B cell (primary cell): ENCODE measurements around the gene DCD. TPM values are rescaled to one million over a fixed set of nuclear protein-coding genes. Genes with fewer than 3 reads are reported as not detected.
A peak's percentile ranks its signal among the peaks of the same experiment; 100 is the strongest.

Experiments
- ATAC-seq: fragments of 200-7000 bp; cut with Tn5 transposase; one replicate; pipeline ENCODE4 v1.10.0; 2021; ENCODE audit warnings: low read depth, mild to moderate bottlenecking, moderate number of reproducible peaks, moderate library complexity
- CTCF ChIA-PET: fragments of 350-600 bp; sonication (Branson Sonifier 250); formaldehyde crosslinking; loops from one replicate; lab custom pipeline; 2021; ENCODE audit warnings: antibody characterized with exemption, inconsistent platforms; lab: Charles Lee
- POLR2A ChIA-PET: fragments of 350-600 bp; sonication (Branson Sonifier 250); formaldehyde crosslinking; loops from one replicate; lab custom pipeline; 2021; ENCODE audit warnings: antibody characterized with exemption; lab: Charles Lee
- DNase-seq: peaks from one replicate; pipeline ENCODE4 v3.0.0; 2013
- H2AFZ ChIP-seq: 2 replicates; pipeline ENCODE4 v1.6.1; 2012; ENCODE audit warnings: mild to moderate bottlenecking, low read depth, low read length; ENCODE audit not compliant: insufficient read depth, poor library complexity, severe bottlenecking
- H3K27ac ChIP-seq, 2 donors: 1 replicate in 1 of 2; 2 replicates in 1 of 2; pipeline ENCODE4 v1.5.1; 2012 to 2013; ENCODE audit warnings: low read length in 2 of 2, mild to moderate bottlenecking in 2 of 2, moderate library complexity in 1 of 2
- H3K27me3 ChIP-seq, 4 experiments: fragments of 200-600 bp in 1 of 4; sonication (generic) in 1 of 4; replicated peaks in 1 of 4; 1 replicate in 2 of 4; 2 replicates in 2 of 4; pipeline versions ENCODE4 v1.6.1 to v1.7.0; 2013 to 2016; ENCODE audit warnings: low read length in 3 of 4, mild to moderate bottlenecking in 2 of 4, mixed read lengths in 1 of 4, moderate library complexity in 1 of 4; ENCODE audit not compliant: insufficient read depth in 4 of 4, control insufficient read depth in 3 of 4; ENCODE audit errors: control extremely low read depth in 1 of 4
- H3K36me3 ChIP-seq, 2 experiments: replicated peaks in 1 of 2; 1 replicate in 1 of 2; 2 replicates in 1 of 2; pipeline versions ENCODE4 v1.6.1 to v1.7.1; 2013; ENCODE audit warnings: low read length in 1 of 2; ENCODE audit not compliant: insufficient read depth in 2 of 2, control insufficient read depth in 1 of 2; ENCODE audit errors: control extremely low read depth in 1 of 2, extremely low read depth in 1 of 2
- H3K4me1 ChIP-seq, 2 donors: fragments of 200-600 bp in 1 of 2; sonication (generic) in 1 of 2; 1 replicate in 1 of 2; 2 replicates in 1 of 2; pipeline versions ENCODE4 v1.5.1 to v1.6.1; 2013 to 2017; ENCODE audit warnings: low read length in 2 of 2; ENCODE audit not compliant: control insufficient read depth in 2 of 2, insufficient read depth in 2 of 2
- H3K4me2 ChIP-seq: replicated peaks from 2 replicates; pipeline ENCODE3; 2012; ENCODE audit warnings: mild to moderate bottlenecking, low read depth, low read length; ENCODE audit not compliant: poor library complexity, severe bottlenecking
- H3K4me3 ChIP-seq, 5 experiments: fragments of 200-600 bp in 1 of 5; sonication (generic) in 1 of 5; 1 replicate in 3 of 5; 2 replicates in 2 of 5; pipeline versions ENCODE4 v1.5.1 to v1.7.0; 2011 to 2016; ENCODE audit warnings: low read length in 4 of 5, mild to moderate bottlenecking in 4 of 5, low read depth in 2 of 5, control low read depth in 1 of 5, moderate library complexity in 1 of 5; ENCODE audit not compliant: insufficient read depth in 1 of 5; ENCODE audit errors: control extremely low read depth in 1 of 5, extremely low read depth in 1 of 5
- H3K79me2 ChIP-seq: fragments of 200-600 bp; sonication (generic); one replicate; pipeline ENCODE4 v1.6.0; 2016; ENCODE audit warnings: low read length; ENCODE audit not compliant: control insufficient read depth, insufficient read depth
- H3K9ac ChIP-seq: fragments of 200-600 bp; sonication (generic); 2 replicates; pipeline ENCODE4 v1.6.1; 2017; ENCODE audit warnings: mild to moderate bottlenecking, low read length, moderate library complexity
- H3K9me3 ChIP-seq, 3 donors: one replicate each; pipeline versions ENCODE4 v1.6.1 to v1.7.1; 2013; ENCODE audit warnings: low read length in 2 of 3; ENCODE audit not compliant: control insufficient read depth in 2 of 3, insufficient read depth in 1 of 3; ENCODE audit errors: control extremely low read depth in 1 of 3
- H4K20me1 ChIP-seq: 2 replicates; pipeline ENCODE4 v1.6.0; 2012; ENCODE audit warnings: mild to moderate bottlenecking, low read length; ENCODE audit not compliant: insufficient read depth, control insufficient read depth, poor library complexity, severe bottlenecking
- H3K27ac Mint-ChIP-seq: one replicate; pipeline ENCODE4 v1.8.0; 2021; ENCODE audit warnings: mixed read lengths
- H3K27me3 Mint-ChIP-seq: one replicate; pipeline ENCODE4 v1.8.0; 2021; ENCODE audit warnings: mixed read lengths
- H3K4me1 Mint-ChIP-seq: one replicate; pipeline ENCODE4 v1.8.0; 2021; ENCODE audit warnings: mixed read lengths
- H3K4me3 Mint-ChIP-seq: one replicate; pipeline ENCODE4 v1.8.0; 2021; ENCODE audit warnings: mixed read lengths
- H3K9me3 Mint-ChIP-seq: one replicate; pipeline ENCODE4 v1.8.0; 2022; ENCODE audit warnings: mixed read lengths; ENCODE audit not compliant: insufficient read depth
- EZH2 ChIP-seq: IDR thresholded peaks from 2 replicates; pipeline ENCODE4 v1.6.1; 2012; ENCODE audit warnings: borderline replicate concordance, low read depth, mild to moderate bottlenecking, moderate library complexity, low read length; ENCODE audit not compliant: insufficient read depth, poor library complexity, severe bottlenecking
- WGBS: methylation state at CpG from one replicate; pipeline ENCODE4 v1.1.5; 2013; ENCODE audit warnings: missing lambda C conversion rate; ENCODE audit not compliant: insufficient coverage; 5-methylcytosine and 5-hydroxymethylcytosine counted together
- intact Hi-C: fragments of 100-400 bp; cut with micrococcal nuclease; formaldehyde crosslinking; loops from one replicate; pipeline ENCODE4 v1.10.0; 2022
- polyA plus RNA-seq: library from polyadenylated mRNA; depleted of rRNA; stranded (reverse); fragments of >200 nt; gene quantifications from 2 replicates; pipeline ENCODE4 v1.2.3, GENCODE V29; 2012
- total RNA-seq, 2 donors: library from RNA; stranded (reverse); fragments of 120-200 nt in 1 of 2; gene quantifications; 1 replicate in 1 of 2; 2 replicates in 1 of 2; pipeline versions ENCODE4 v1.2.3 to v1.2.4, GENCODE V29; 2013 to 2022
- TF ChIP-seq, protein P1 (sequence below): fragments of 200-600 bp; IDR thresholded peaks from one replicate; pipeline ENCODE4 v1.8.0; 2022; ENCODE audit warnings: antibody characterized with exemption, mild to moderate bottlenecking

Gene DCD
- total and polyA plus RNA-seq, 2 donors (not counting 1 experiment from before 2014, with no cell fraction given), result not detected

DNA sequence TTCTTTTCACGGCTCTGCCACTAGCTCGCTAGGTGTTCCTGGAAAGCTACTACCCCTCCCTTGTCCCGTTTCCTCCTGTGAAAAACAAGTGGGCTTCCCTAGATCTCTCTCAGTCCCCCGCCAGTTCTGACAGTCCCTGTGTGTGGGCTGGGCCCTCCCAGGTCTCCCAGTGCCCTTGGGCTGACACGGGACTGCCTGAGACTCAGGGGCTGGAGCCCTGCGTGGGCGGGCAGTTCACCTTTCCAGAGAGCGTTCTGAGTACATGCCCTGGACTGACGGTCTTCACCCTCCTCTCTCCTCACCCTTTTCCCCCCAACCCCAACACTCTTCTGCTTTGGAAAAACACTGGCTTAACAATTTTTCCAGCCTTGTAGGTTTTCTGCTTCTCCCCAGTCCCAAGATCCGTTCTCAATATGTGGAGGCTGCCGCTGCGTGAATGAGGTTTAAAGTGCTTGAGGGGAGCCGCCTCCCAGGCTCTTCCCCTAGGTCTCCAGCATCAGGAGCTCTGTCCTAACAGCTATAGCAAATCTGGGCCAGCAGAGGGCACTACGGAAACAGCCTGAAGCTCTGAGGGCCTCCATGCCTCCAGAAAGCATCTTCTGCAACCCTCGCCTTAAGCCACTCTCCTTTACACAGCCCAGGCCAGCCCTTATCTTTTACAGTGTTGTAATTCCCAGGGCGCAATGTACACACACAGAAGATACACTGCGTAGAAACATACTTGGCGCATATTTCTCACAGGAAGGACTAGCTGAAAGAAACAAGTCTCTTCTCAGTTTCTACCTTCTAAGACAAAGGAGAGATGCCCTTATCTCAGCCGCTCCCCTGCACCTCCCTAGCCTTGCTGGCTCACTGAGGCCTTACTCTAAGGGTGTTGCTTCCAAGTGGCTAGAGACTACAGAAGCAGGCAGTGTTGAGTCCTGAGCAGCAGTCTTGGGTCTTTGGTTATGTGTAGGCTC lies 10.4 kb upstream of the DCD start:
- Histone ChIP-seq H4K20me1 (no peaks in the 10 kb centered on the region), H3K36me3 (no peaks in the 10 kb centered on the region), H3K4me3 (no peak overlapping the region), H3K9ac (no peak overlapping the region), H3K9me3 (no peaks in the 10 kb centered on the region), H3K27ac (no peak overlapping the region), H3K27me3 (peaks cover 0 to 10% (median 2%) of the 10 kb centered on the region in 4 experiments), H3K4me2 (no peak overlapping the region), H3K79me2 (no peaks in the 10 kb centered on the region), H3K4me1 (no peaks in the 10 kb centered on the region), H2AFZ (no peak overlapping the region)
- Mint-ChIP-seq H3K4me3 (no peak overlapping the region), H3K27me3 (peaks cover 34% of the 10 kb centered on the region), H3K4me1 (no peaks in the 10 kb centered on the region), H3K27ac (no peak overlapping the region), H3K9me3 (no peaks in the 10 kb centered on the region)
- WGBS, result 63% methylated on average over 16 of the region's 19 CpGs
- ATAC-seq (no peak), DNase-seq (peak; percentile 37)
- intact Hi-C loops, result no loop called here
- TF ChIP-seq EZH2, result no peak
- TF ChIP-seq, protein P1, sequence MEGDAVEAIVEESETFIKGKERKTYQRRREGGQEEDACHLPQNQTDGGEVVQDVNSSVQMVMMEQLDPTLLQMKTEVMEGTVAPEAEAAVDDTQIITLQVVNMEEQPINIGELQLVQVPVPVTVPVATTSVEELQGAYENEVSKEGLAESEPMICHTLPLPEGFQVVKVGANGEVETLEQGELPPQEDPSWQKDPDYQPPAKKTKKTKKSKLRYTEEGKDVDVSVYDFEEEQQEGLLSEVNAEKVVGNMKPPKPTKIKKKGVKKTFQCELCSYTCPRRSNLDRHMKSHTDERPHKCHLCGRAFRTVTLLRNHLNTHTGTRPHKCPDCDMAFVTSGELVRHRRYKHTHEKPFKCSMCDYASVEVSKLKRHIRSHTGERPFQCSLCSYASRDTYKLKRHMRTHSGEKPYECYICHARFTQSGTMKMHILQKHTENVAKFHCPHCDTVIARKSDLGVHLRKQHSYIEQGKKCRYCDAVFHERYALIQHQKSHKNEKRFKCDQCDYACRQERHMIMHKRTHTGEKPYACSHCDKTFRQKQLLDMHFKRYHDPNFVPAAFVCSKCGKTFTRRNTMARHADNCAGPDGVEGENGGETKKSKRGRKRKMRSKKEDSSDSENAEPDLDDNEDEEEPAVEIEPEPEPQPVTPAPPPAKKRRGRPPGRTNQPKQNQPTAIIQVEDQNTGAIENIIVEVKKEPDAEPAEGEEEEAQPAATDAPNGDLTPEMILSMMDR, result peak; percentile 43
- ChIA-PET POLR2A (no interaction called here), CTCF (interaction anchor here (0.7 to 1.5 kb wide), 4 partner anchors 10 to 55 kb away, joined by 3 to 4 read pairs (median 3); no protein-coding TSS in a partner anchor)

DNA sequence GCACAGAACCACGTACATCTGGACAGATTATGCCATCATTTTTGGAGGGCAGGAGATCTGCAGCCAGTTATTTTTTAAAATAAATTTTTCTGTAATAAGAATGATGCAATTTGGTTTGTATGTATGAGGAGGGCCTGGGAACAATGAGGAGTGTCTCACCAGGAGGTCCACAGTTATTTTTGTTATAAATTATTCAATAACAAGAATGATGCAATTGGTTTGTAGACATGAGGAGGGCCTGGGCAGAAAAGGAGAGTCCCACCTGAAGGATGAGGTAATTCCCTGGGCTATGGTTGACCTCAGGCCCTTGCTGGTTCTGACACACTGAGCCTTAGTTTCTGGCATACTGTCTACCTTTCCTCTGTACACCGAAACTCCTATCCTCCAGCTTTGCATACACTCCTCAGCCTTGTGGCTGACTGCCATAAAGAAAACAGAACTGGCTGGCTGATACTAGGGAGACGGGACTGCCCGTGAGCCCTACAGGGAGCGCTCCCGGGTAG lies 9.0 kb upstream of the DCD start:
- no peak overlapping the region for H3K27ac Mint-ChIP-seq
- 100% methylated on average over 1 of the region's 6 CpGs for WGBS
- Histone ChIP-seq H3K9me3 (no peaks in the 10 kb centered on the region), H2AFZ (no peak overlapping the region), H3K4me1 (no peaks in the 10 kb centered on the region), H3K4me3 (no peak overlapping the region), H3K36me3 (no peaks in the 10 kb centered on the region), H3K27me3 (peaks cover 0 to 17% (median 1%) of the 10 kb centered on the region in 4 experiments), H4K20me1 (no peaks in the 10 kb centered on the region), H3K9ac (no peak overlapping the region), H3K4me2 (no peak overlapping the region), H3K27ac (no peak overlapping the region), H3K79me2 (no peaks in the 10 kb centered on the region)
- ATAC-seq, result no peak
- peaks cover 40% of the 10 kb centered on the region for H3K27me3 Mint-ChIP-seq
- DNase-seq, result no peak
- intact Hi-C loops, result no loop called here
- H3K4me1 Mint-ChIP-seq, result no peaks in the 10 kb centered on the region
- no peak for TF ChIP-seq EZH2
- TF ChIP-seq, protein P1, result no peak
- H3K9me3 Mint-ChIP-seq, result no peaks in the 10 kb centered on the region
- POLR2A ChIA-PET, result no interaction called here
- no peak overlapping the region for H3K4me3 Mint-ChIP-seq
- CTCF ChIA-PET, result no interaction called here
